ENCODE data around the gene SEMA7A. TPM values are rescaled to one million over a fixed set of nuclear protein-coding genes. Genes with fewer than 3 reads are reported as not detected.

SEMA7A gene
- total RNA-seq, 2 donors from 2014 or later = 47.8 to 53.6 TPM

DNA sequence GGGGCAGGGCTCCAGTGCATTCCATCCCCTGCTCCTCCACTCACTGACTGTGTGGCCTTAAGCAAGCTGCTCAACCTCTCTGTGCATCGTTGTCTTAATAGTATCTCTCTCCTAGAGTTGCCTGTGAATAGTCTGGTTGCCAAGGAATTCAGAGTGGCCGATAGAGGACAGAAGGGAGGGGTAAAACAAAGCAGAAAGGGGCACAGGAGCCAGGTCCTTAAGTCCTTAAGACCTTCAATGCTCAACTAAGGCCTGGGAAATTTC lies 52.6 kb downstream of the SEMA7A start:
- ATAC-seq = no peak
- no peaks in the 10 kb centered on the region for H3K9me3 Mint-ChIP-seq
- H3K27ac Mint-ChIP-seq = peak overlapping the region in 1 of 2 donors; percentile 93
- no peak for DNase-seq (ENCODE audit: low spot score in 2 of 2)
- H3K36me3 Mint-ChIP-seq = no peaks in the 10 kb centered on the region

DNA sequence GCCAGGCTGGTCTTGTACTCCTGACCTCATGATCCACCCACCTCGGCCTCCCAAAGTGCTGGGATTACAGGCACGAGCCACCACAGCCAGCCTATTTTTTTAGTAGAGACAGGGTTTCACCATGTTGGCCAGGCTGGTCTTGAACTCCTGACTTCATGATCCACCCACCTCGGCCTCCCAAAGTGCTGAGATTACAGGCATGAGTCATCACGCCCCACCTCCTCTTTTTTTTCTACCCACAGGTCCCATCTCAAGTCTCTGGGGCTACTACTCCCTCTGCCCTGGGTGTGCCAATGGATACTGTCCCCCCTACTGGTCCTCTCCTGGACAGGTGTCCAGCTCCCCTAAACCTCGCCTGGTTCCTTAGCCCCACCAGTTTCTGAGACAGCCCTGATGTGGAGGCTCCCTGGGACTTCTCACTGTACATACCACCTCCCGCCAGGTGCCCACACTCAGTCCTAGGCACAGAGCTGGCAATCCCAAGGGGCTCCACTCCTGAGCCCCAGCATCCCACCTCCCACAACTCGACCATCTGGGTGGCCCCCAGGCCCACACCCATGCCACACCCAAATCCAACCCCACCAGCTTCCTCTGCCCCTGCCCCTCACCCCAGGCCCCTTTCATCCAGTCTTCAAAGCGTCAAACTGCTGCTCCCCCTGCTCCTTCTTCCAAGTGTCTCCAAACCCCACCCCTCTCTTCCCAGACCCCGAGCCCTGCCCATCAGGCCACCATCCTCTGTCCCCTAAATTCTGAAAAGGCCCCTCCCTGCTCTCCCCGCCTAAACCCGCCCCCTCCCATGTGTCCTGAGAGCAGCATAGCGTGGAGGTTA lies 53.2 kb downstream of the SEMA7A start:
- no peaks in the 10 kb centered on the region for H3K36me3 Mint-ChIP-seq
- H3K9me3 Mint-ChIP-seq = no peaks in the 10 kb centered on the region
- DNase-seq (ENCODE audit: low spot score in 2 of 2) (no peak), ATAC-seq (no peak)
- H3K27ac Mint-ChIP-seq = peak overlapping the region in 1 of 2 donors; percentile 53

DNA sequence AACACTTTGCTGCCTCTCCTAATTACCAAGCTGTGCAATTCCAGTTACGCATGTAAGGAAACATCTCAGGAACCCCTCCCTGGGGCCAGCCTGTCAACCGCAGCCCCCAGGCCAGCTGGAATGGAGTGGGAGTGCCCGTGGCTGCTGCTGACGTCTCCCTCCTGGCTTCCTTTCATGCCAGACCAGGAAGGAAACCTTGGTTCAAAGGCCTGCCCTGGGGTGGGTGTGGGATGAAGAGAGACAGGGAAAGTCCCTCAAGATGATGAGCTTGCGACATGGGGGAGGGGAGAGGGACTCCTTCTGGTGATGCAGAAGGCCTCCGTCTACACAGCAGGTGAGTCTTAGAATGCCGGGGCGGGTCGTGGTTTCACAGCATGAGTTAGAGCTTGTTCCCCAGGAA lies 54.9 kb downstream of the SEMA7A start:
- DNase-seq (ENCODE audit: low spot score in 2 of 2) = peak; percentile 65 to 70
- no peaks in the 10 kb centered on the region for H3K9me3 Mint-ChIP-seq
- peak; percentile 12 to 53 for ATAC-seq
- H3K36me3 Mint-ChIP-seq = no peaks in the 10 kb centered on the region
- H3K27ac Mint-ChIP-seq = peak overlapping the region in 1 of 2 donors; percentile 72

DNA sequence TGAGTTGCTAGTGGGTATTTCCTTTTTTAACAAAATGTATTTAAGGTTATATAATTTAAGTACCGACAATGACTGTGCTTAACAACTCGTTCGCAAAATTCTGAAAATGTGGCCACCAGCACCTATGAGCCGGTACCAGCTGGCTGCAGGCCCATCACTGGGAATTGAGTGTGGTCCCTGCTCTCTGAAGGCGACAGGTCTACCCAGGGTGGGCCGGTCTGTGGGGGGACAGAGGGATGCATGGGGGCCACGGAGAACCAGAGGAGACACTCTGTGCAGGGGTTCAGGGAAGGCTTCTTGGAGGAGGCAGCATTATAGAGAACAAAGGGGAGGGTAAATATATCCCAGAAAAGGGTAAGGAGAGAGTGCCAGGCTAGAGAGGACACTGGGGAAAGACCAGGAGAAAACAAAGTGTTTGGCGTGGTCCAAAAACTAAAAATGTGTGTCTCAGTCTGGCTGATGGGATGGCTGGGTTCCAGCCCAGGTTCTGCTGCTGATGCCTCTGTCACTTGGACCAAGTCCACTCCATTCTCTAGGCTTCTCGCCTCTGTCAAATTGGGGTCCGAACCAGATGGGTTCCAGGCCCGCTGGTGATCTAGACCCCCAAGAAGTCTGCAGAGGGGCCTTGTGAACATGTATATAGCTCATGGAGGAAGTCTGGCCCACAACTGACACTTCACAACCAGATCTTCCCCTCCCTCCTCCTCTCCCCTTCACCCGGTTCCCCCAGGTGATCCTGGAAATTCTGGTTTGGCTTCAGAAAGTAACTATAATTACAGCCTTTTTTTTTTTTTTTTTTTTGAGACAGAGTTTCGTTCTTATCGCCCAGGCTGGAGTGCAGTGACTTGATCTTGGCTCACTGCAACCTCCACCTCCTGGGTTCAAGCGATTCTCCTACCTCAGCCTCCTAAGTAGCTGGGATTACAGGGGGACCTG lies 55.7 kb downstream of the SEMA7A start:
- DNase-seq (ENCODE audit: low spot score in 2 of 2) (no peak), ATAC-seq (no peak)
- Mint-ChIP-seq H3K27ac (peak overlapping the region in 1 of 2 donors; percentile 72), H3K9me3 (no peaks in the 10 kb centered on the region), H3K36me3 (no peaks in the 10 kb centered on the region)

DNA sequence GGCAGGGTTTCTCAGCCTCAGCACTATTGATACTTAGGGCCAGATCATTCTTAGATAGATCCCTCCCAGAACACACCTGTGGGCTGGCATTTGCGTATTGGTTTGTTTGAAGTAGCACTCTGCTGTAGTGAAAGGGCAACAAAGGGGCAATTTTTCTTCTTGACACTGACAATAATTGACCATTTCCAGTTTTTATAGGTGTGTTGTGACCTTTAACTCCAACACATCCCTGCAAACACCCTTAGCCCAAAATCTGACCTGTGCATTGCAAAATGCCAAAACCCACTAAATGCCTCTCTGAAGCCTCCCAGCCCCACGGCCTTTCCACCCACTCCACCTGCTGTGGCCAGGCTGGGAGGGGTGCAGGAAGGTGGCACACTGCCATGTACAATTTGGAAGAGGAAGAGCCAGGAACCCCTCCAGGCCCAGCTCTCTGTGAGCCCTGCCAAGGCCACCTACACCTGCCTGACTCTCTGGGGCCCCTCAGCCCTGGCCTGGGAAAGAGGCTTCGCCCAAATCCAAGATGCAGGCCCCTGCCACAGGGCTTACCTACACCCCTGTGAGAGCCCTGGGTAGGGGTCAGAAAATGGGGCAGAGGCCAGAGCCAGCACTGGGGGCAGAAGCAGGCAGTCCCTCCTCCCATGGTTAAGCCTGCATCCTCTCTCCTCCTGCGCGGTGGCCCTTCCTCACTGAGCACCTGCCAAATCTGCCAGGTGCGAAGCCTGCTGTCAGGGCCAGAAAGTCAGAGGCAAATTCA lies 56.8 kb downstream of the SEMA7A start:
- Mint-ChIP-seq H3K9me3 (no peaks in the 10 kb centered on the region), H3K36me3 (no peaks in the 10 kb centered on the region), H3K27ac (peak overlapping the region in 1 of 2 donors; percentile 47)
- ATAC-seq (no peak), DNase-seq (ENCODE audit: low spot score in 2 of 2) (no peak)

DNA sequence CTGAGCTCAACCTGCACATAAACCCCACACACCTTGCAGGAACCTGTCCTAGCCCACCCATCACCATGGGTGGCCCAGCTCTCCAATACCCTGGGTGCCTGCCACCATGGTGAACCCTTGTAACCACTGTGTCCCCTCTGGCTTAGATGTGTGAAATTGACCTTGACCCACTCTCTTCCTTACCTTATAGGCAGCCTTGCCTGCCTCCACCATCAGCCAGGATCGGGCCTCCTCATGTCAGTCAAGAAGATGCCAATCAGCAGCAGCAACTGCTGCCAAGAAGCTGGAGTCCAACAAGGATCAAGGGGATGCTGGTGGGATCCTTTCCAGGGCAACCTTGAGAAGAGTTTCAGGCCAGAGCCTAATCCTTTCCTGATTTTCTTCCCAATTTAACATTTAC lies 57.5 kb downstream of the SEMA7A start:
- no peak overlapping the region for H3K27ac Mint-ChIP-seq
- DNase-seq (ENCODE audit: low spot score in 2 of 2) = no peak
- H3K36me3 Mint-ChIP-seq = no peaks in the 10 kb centered on the region
- no peaks in the 10 kb centered on the region for H3K9me3 Mint-ChIP-seq
- no peak for ATAC-seq

DNA sequence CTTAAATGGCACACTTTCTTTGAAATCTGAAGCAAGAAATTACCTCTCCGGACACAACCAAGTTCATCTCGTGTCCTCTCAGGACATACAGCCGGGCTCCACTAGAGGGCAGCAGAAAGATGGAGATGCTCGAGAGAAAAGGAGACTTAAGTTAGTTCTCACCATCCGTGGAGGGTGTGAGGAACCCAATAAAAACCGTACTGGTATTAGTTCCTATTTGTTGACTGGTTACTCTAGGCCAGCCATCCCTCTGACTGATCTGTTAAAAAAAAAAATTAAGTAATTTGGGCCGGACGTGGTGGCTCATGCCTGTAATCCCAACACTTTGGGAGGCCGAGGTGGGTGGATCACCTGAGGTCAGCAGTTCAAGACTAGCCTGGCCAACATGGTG lies 58.5 kb downstream of the SEMA7A start:
- Mint-ChIP-seq H3K27ac (peak overlapping the region in 1 of 2 donors; percentile 32), H3K36me3 (no peaks in the 10 kb centered on the region), H3K9me3 (no peaks in the 10 kb centered on the region)
- ATAC-seq = peak in 1 of 2 donors; percentile 16
- DNase-seq (ENCODE audit: low spot score in 2 of 2) = peak; percentile 68 to 90

DNA sequence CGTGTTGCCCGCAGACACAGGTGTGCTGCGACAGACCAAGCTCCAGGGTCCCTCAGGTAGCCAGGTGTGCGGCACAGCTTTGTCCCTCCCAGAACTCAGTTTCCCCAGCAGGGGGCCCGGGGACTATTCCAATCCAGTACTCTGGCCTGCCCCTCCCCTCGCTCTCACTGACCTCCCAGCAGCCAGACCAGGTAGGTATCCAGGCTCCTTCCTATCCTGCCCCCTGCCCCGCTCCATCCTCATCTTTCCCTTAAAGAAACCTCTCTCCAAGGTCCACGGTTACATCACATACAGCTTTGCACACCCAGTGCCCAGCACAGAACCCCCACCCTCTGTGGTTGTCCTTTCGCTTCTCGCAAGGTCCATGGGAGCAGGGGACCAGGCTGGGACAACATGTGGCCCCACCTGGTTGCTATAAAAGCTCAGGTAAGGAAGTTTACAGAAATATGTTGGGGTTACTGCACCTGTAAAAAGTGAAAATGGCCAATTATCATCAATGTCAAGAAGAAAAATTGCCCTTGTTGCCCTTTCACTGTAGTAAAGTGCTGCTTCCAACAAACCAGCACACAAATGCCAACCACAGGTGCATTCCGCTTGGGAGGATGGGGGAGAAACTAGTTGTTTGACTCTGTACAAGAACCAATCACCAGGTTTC lies 59.0 kb downstream of the SEMA7A start:
- Mint-ChIP-seq H3K27ac (peak overlapping the region; percentile 22 to 32), H3K36me3 (no peaks in the 10 kb centered on the region), H3K9me3 (no peaks in the 10 kb centered on the region)
- peak; percentile 1 to 16 for ATAC-seq
- DNase-seq (ENCODE audit: low spot score in 2 of 2) = no peak

DNA sequence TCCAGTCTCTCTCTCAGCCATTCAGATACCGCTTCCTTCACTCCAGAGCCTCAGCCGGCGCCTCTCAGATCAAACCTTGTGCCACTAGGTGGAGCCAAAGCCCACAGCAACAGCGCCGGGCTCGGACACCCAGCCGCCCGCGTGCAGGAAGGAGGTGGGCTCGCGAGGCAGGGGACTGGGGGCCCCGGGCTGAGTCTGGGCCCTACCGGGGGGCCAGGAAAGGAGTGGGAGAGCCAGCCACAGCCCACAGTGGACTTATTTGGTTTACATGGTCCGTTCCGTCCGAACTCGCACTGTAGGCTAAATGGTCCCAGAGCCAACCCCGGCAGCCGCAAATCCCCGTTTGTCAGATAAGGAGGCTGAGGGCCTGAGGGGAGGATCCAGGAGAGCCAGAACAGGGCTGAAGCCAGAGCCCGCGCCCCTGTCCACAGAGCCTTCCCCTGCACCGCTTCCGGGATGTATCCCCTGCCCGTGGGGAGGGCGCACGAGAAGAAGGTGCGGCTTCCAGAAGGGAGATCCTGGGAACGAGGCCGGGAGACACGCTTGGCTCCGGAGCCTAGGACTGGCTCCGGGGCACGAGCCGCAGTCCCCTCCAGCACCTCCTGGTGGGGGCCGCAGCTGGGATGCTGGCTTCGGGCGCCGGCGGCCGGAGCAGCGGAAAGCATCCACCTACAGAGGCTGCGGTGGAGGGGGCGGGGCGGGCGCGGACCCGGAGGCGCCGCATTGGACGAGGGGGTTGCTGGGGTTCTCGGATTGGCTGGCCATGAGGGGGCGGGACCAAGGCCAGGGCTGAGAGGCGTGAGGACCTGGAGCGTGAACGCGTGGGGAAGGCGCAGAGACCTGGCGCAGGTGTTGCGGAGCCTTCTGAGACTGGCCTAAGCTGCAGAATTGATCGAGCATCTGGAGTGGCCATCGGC lies 59.8 kb downstream of the SEMA7A start:
- peak; percentile 91 for ATAC-seq
- H3K27ac Mint-ChIP-seq = peak overlapping the region in 1 of 2 donors; percentile 32
- DNase-seq (ENCODE audit: low spot score in 2 of 2) = peak; percentile 91 to 95
- no peaks in the 10 kb centered on the region for H3K9me3 Mint-ChIP-seq
- H3K36me3 Mint-ChIP-seq = no peaks in the 10 kb centered on the region

DNA sequence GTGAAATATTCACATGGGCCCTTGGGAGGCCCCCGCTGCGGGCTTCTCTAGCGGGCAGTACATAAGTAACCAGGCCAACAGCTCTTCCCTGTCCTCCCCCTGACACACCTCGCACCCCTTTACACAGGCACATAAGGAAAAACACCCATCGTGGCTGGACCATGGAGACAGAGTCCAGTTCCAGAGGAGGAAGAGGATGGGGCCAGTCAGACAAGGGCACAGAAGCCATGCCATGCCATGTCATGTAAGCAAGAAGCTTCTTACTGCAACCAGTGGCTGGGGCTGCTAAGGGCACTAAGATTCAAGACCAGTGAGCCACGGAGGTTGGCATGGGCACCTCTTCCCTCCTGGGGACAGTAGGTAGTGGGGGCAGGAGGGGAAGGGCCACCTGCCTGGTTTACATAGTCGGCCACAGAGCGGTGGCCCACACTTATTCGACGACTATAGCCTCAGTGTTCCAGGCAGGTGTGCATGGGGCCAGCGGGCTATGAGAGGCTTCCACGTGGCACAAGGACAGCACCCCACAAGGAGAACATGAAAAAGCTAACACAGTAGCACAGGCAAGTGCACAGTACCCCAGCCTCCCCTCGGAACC lies 60.6 kb downstream of the SEMA7A start:
- ATAC-seq (no peak), DNase-seq (ENCODE audit: low spot score in 2 of 2) (no peak)
- peak overlapping the region in 1 of 2 donors; percentile 32 for H3K27ac Mint-ChIP-seq
- H3K9me3 Mint-ChIP-seq = no peaks in the 10 kb centered on the region
- H3K36me3 Mint-ChIP-seq = no peaks in the 10 kb centered on the region

DNA sequence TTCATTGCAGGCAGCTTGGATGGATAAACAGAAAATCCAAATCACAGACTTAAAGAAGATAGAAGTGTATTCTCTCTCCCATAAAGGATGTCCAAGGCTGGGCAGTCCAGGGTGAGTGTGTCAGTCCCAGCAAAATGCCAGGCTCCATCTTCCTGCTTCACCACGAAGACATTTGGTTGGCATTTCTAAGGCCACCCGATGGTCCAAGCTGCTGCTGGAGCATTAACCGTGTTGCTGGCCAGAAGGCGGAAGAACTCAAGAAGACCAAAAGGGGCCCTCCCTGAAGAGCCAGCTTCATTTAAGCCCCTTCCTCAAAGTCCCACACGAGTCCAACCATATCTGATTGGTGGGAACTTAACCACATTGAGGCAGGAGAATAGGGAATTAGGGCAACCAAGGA lies 63.3 kb downstream of the SEMA7A start:
- ATAC-seq = no peak
- DNase-seq (ENCODE audit: low spot score in 2 of 2) = no peak
- H3K36me3 Mint-ChIP-seq = no peaks in the 10 kb centered on the region
- no peaks in the 10 kb centered on the region for H3K9me3 Mint-ChIP-seq
- H3K27ac Mint-ChIP-seq = no peak overlapping the region

DNA sequence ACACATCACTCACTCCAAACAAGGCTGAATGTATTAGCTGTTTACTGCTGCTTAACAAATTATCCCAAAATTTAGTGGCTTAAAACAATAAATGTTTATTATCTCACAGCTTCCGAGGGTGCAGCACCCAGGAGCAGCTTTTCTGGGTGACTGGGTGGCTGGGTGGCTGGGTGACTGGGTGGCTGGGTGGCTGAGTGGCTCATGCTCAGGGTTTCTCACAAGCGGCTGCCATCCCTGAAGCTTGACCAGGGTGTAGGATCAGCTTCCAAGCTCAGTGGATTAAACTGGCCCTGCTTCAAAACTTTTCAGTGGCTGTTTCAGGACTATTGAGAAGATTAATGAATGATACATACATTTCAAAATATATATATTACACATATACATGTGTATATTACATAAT lies 64.0 kb downstream of the SEMA7A start:
- no peaks in the 10 kb centered on the region for H3K9me3 Mint-ChIP-seq
- DNase-seq (ENCODE audit: low spot score in 2 of 2) = no peak
- H3K27ac Mint-ChIP-seq = no peak overlapping the region
- no peaks in the 10 kb centered on the region for H3K36me3 Mint-ChIP-seq
- ATAC-seq = no peak

DNA sequence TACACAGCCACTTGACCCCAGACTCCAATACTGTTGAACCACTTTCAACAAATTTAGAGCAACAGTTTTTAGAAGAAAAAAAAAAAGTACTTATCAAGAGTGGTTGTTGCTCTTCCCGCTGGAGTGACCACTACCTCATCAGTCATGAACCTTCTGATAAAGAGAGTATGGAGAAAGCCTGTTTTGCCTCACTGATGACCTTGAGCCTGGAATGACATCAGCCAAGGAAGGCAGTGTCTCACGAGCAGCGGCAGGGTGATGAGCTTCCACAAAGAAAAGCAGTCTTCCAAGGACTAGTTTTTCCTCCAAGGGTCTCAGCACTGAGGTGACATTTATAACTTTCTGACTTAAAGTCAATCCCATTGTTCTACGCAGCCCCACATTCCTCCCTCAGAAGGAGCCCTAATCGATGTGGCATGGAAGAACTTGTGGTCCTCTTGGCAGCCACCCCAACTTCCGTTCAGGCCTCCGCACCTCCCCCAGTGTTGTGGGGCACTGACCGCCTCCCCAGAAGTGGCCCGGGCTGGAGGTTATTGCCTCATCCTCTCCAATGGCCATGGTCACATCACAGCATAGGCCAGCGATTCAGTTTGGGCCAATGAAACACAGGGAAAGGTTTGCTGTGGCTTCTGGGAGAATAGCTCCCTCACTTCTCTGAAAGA lies 64.5 kb downstream of the SEMA7A start:
- ATAC-seq (no peak), DNase-seq (ENCODE audit: low spot score in 2 of 2) (no peak)
- no peaks in the 10 kb centered on the region for H3K36me3 Mint-ChIP-seq
- H3K27ac Mint-ChIP-seq = no peak overlapping the region
- H3K9me3 Mint-ChIP-seq = no peaks in the 10 kb centered on the region

DNA sequence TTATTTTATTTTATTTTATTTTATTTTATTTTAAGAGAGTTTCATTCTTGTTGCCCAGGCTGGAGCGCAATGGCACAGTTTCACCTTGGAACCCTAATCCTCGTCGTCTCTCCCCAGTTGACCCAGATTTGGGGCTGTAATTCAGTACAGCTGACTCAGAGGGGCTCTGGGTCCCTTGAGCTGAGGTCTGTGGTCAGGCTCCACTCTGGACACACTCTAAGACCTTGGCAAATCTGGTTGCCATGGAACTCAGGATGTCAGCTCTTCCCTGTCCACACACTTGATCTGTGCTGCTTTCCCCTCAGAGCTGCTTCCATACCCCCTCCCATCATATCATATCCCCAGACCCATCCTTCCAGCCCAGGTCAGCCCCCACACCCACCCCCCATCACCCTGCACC lies 65.6 kb downstream of the SEMA7A start:
- Mint-ChIP-seq H3K36me3 (no peaks in the 10 kb centered on the region), H3K9me3 (no peaks in the 10 kb centered on the region), H3K27ac (no peak overlapping the region)
- no peak for DNase-seq (ENCODE audit: low spot score in 2 of 2)
- ATAC-seq = no peak

DNA sequence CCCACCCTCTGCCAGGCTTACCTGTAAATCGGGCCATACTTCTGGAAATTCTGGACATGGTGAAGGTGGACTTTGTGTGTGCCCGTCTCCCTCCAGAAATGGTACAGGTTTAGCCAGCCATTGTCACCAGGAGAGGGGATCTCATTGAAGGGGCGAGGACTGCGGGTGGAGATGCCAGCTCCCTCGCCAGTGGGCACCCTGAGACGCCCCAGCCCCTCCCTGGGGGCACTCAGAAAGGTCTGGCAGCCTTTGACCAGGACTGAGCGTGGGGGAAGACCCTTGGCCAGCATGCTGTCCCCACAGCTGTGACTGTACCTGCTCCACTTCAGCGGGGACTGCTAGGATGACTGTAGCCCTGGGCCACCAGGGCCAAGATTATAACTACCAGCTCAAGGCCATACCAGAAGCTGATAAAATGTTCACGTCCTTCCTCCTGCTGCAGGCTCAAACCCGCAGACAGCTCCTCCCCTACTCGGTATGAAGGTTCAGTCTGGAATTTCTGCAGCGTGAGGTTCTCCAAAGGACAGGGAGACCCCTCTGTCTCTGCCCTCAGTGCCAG lies 66.4 kb downstream of the SEMA7A start, which contains the start of gene CYP11A1:
CYP11A1 (minus strand) TSS at position 351 of the 559 bp plus-strand sequence; CDS start at position 290, 61 bp downstream.
- Mint-ChIP-seq H3K36me3 (no peaks in the 10 kb centered on the region), H3K9me3 (no peaks in the 10 kb centered on the region), H3K27ac (no peak within 1 kb of the TSS)
- no peak for ATAC-seq
- DNase-seq (ENCODE audit: low spot score in 2 of 2) = no peak
